ENCODE data around the gene MAN1C1.

GRCh38 chr1:25612421-25612820, 4.2 kb upstream of the MAN1C1 start:
- no peak for TF ChIP-seq POLR2A (IDR thresholded peaks at IDR 0.05; ENCODE audit: low read depth, low read length)
- TF ChIP-seq POLR2AphosphoS5 (IDR thresholded peaks at IDR 0.05; ENCODE audit: low read depth, low read length), result no peak

Measured in GM12892 (cell line).